IMR-90 (cell line): ENCODE measurements around the gene DENND1A.

Source experiments
- MXI1 ChIP-seq: IDR thresholded peaks from 2 replicates; pipeline ENCODE4 v1.6.1; 2012; ENCODE audit warnings: low read depth, mild to moderate bottlenecking, low read length, moderate library complexity, borderline replicate concordance
- POLR2A ChIP-seq: IDR thresholded peaks from 2 replicates; pipeline ENCODE4 v1.6.1; 2012; ENCODE audit warnings: mild to moderate bottlenecking, low read depth, low read length
- RAD21 ChIP-seq: IDR thresholded peaks from 2 replicates; pipeline ENCODE4 v1.6.1; 2012; ENCODE audit warnings: low read length, improper control_type of control experiment
- TF ChIP-seq, protein P1 (sequence below): conservative IDR thresholded peaks from 2 replicates; pipeline ENCODE4 v1.5.1; 2012; ENCODE audit warnings: mild to moderate bottlenecking, low read depth, low read length, improper control_type of control experiment

DNA sequence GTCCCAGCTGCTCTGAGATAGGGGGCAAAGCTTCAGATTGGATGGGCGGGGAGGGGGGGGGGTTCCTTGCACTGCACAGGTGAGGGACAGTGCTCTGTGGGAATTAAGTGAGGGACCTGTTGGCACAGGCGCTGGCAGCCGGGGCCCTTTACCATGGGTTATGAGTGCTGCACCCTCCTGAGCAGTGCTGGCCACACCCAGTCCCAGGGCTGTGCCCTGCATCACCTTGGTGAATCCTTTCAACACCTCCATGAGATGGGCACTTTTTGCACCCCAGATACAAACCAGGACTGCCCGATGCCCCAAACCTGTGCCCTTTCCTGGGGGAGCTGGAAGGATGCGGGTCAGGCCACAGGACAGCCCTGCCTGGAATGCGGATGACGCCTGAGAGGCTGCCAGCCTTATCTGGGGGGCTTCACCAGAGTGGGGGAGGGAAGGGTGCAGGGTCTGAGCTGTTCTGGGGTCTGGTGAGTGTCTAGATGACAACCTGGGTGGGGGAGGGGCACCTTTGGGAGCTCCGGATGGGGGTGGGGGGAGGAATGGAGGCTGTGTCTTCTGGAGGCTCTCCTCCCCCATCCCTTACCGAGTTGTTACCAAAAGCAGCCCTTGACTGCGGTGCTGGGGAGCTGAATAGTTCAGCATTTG lies 568.7 kb downstream of the DENND1A start:
- TF ChIP-seq, protein P1, sequence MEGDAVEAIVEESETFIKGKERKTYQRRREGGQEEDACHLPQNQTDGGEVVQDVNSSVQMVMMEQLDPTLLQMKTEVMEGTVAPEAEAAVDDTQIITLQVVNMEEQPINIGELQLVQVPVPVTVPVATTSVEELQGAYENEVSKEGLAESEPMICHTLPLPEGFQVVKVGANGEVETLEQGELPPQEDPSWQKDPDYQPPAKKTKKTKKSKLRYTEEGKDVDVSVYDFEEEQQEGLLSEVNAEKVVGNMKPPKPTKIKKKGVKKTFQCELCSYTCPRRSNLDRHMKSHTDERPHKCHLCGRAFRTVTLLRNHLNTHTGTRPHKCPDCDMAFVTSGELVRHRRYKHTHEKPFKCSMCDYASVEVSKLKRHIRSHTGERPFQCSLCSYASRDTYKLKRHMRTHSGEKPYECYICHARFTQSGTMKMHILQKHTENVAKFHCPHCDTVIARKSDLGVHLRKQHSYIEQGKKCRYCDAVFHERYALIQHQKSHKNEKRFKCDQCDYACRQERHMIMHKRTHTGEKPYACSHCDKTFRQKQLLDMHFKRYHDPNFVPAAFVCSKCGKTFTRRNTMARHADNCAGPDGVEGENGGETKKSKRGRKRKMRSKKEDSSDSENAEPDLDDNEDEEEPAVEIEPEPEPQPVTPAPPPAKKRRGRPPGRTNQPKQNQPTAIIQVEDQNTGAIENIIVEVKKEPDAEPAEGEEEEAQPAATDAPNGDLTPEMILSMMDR = no peak
- TF ChIP-seq MXI1 (no peak), POLR2A (no peak), RAD21 (no peak)
